BE2C (cell line): ENCODE measurements around the gene LRIT2.

Experiments
- DNase-seq: peaks from one replicate; pipeline ENCODE4 v3.0.0-alpha.2; 2020
- H3K27me3 ChIP-seq: fragments of 250-450 bp; sonication (Bioruptor Pico); 2 replicates; pipeline ENCODE4 v1.5.1; 2020; ENCODE audit warnings: mild to moderate bottlenecking
- H3K36me3 ChIP-seq: fragments of 250-450 bp; sonication (Bioruptor Pico); 2 replicates; pipeline ENCODE4 v1.5.1; 2020; ENCODE audit warnings: mild to moderate bottlenecking
- H3K4me1 ChIP-seq: fragments of 250-450 bp; sonication (Bioruptor Pico); 2 replicates; pipeline ENCODE4 v1.5.1; 2020
- H3K4me3 ChIP-seq: 2 replicates; pipeline ENCODE4 v1.5.1; 2011; ENCODE audit warnings: low read depth, low read length
- H3K9me3 ChIP-seq: fragments of 250-450 bp; sonication (Bioruptor Pico); 2 replicates; pipeline ENCODE4 v1.5.1; 2020
- CTCF ChIP-seq: IDR thresholded peaks from 2 replicates; pipeline ENCODE4 v1.5.1; 2012; ENCODE audit warnings: mild to moderate bottlenecking, low read depth, low read length

LRIT2 gene

GRCh38 chr10:84236807-84237198 is 11.5 kb upstream of the LRIT2 start:
- DNase-seq: no peak
- TF ChIP-seq CTCF: no peak
- Histone ChIP-seq H3K4me3 (no peak overlapping the region), H3K27me3 (no peaks in the 10 kb centered on the region), H3K4me1 (no peaks in the 10 kb centered on the region), H3K9me3 (no peaks in the 10 kb centered on the region), H3K36me3 (no peaks in the 10 kb centered on the region)

- no peak for DNase-seq
- H3K27me3 ChIP-seq: no peaks in the 10 kb centered on the region
- no peak overlapping the region for H3K4me3 ChIP-seq
- H3K36me3 ChIP-seq: no peaks in the 10 kb centered on the region
- no peak for TF ChIP-seq CTCF
- no peaks in the 10 kb centered on the region for H3K4me1 ChIP-seq
- no peaks in the 10 kb centered on the region for H3K9me3 ChIP-seq
Observed at GRCh38 chr10:84235096-84235495, 9.8 kb upstream of the LRIT2 start.

GRCh38 chr10:84234479-84234878 is 9.1 kb upstream of the LRIT2 start:
- no peak for DNase-seq

GRCh38 chr10:84233940-84234339 is 8.6 kb upstream of the LRIT2 start:
- H3K4me1 ChIP-seq: no peaks in the 10 kb centered on the region
- H3K4me3 ChIP-seq: no peak overlapping the region
- no peak for DNase-seq
- H3K9me3 ChIP-seq: no peaks in the 10 kb centered on the region
- no peaks in the 10 kb centered on the region for H3K27me3 ChIP-seq
- H3K36me3 ChIP-seq: no peaks in the 10 kb centered on the region
- no peak for TF ChIP-seq CTCF

More at GRCh38 chr10:84234479-84234878, 9.1 kb upstream of the LRIT2 start:
- Histone ChIP-seq H3K27me3 (no peaks in the 10 kb centered on the region), H3K4me3 (no peak overlapping the region), H3K36me3 (no peaks in the 10 kb centered on the region), H3K4me1 (no peaks in the 10 kb centered on the region), H3K9me3 (no peaks in the 10 kb centered on the region)
- TF ChIP-seq CTCF: no peak

- Histone ChIP-seq H3K4me1 (no peaks in the 10 kb centered on the region), H3K4me3 (no peak overlapping the region)
- TF ChIP-seq CTCF: no peak
Observed at GRCh38 chr10:84232376-84232775, 7.0 kb upstream of the LRIT2 start.

GRCh38 chr10:84230359-84230758 is 5.0 kb upstream of the LRIT2 start:
- H3K36me3 ChIP-seq: no peaks in the 10 kb centered on the region
- no peak for TF ChIP-seq CTCF
- H3K9me3 ChIP-seq: no peaks in the 10 kb centered on the region
- DNase-seq: no peak
- no peak overlapping the region for H3K4me3 ChIP-seq
- H3K27me3 ChIP-seq: no peaks in the 10 kb centered on the region
- no peaks in the 10 kb centered on the region for H3K4me1 ChIP-seq

More at GRCh38 chr10:84232376-84232775, 7.0 kb upstream of the LRIT2 start:
- H3K36me3 ChIP-seq: no peaks in the 10 kb centered on the region
- no peaks in the 10 kb centered on the region for H3K27me3 ChIP-seq
- H3K9me3 ChIP-seq: no peaks in the 10 kb centered on the region
- no peak for DNase-seq
